Fibroblast of mammary gland (primary cell): ENCODE results near the gene SNX8.

Experiments
- DNase-seq: peaks from one replicate; pipeline ENCODE4 v3.0.0-alpha.2; 2010; ENCODE audit warnings: low read depth
- H3K4me3 ChIP-seq: 2 replicates; pipeline ENCODE4 v1.5.1; 2011; ENCODE audit warnings: low read depth, mild to moderate bottlenecking, low read length, moderate library complexity; ENCODE audit not compliant: control insufficient read depth
- CTCF ChIP-seq: conservative IDR thresholded peaks from 2 replicates; pipeline ENCODE4 v1.5.1; 2011; ENCODE audit warnings: low read depth, low read length, inconsistent platforms; ENCODE audit not compliant: control insufficient read depth, insufficient read depth

The SNX8 gene

GRCh38 chr7:2280424-2280823 lies 33.8 kb downstream of the SNX8 start:
- TF ChIP-seq CTCF, result no peak
- no peak overlapping the region for H3K4me3 ChIP-seq
- no peak for DNase-seq

GRCh38 chr7:2279896-2280295 lies 34.3 kb downstream of the SNX8 start:
- no peak overlapping the region for H3K4me3 ChIP-seq
- no peak for TF ChIP-seq CTCF
- DNase-seq, result no peak

- TF ChIP-seq CTCF, result no peak
- DNase-seq, result no peak
These were observed 36.2 kb downstream of the SNX8 start for GRCh38 chr7:2278026-2278425.

GRCh38 chr7:2276107-2276506 lies 38.1 kb downstream of the SNX8 start:
- H3K4me3 ChIP-seq, result no peak overlapping the region
- DNase-seq, result no peak
- TF ChIP-seq CTCF, result no peak

More at GRCh38 chr7:2278026-2278425, 36.2 kb downstream of the SNX8 start:
- H3K4me3 ChIP-seq, result no peak overlapping the region

DNA sequence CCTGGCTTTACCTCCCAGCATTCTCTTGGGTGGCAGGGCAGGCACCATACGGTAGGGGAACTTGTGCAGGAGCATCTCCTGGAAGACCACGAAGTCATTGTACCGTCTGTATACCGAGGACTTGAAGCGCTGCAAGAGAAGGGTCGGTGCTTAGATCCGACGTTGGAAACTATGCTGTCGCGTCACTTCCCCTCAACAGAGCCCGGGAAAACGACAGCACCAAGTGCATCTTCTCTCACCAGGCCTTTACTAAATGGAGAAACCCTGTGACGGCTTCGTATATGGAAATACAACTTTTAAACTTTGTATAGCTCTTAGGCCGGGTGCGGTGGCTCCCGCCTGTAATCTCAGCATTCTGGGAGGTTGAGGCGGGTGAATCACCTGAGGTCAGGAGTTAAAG lies 39.1 kb downstream of the SNX8 start:
- no peak for TF ChIP-seq CTCF
- DNase-seq, result no peak
- H3K4me3 ChIP-seq, result no peak overlapping the region

GRCh38 chr7:2274666-2275065 lies 39.6 kb downstream of the SNX8 start:
- no peak overlapping the region for H3K4me3 ChIP-seq
- no peak for TF ChIP-seq CTCF
- DNase-seq, result no peak

DNA sequence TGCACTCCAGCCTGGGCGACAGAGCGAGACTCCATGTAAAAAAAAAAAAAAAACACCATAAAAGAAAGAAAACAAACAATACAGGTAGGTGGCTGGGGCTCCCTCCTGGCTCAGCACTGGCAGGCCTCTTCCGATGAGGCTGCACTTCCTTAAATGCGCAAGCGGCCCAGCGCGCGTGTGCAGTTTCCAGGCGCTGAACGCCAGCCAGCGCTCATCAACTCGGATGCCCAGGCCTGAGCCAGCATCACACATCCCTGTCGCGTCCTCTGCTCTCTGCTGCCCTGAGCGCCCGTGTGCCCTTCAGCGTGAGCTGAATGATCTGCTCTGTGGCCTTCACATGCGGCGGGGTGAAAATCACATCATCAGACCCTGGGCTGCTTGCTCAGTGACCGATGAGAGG lies 40.4 kb downstream of the SNX8 start:
- H3K4me3 ChIP-seq, result no peak overlapping the region
- no peak for TF ChIP-seq CTCF
- DNase-seq, result no peak
